Dedifferentiated amniotic fluid mesenchymal stem cell (primary cell): Measurements from ENCODE around the gene DVL2.
"Not testable (repeated sequence)": the region's sequence is repeated elsewhere in the genome, so short reads cannot be mapped to it uniquely, and the experiment has no call there.

Source experiments
- DNase-seq: peaks from one replicate; pipeline ENCODE4 v3.0.0-alpha.2; 2016; ENCODE audit errors: extremely low spot score

DVL2 gene

DNA sequence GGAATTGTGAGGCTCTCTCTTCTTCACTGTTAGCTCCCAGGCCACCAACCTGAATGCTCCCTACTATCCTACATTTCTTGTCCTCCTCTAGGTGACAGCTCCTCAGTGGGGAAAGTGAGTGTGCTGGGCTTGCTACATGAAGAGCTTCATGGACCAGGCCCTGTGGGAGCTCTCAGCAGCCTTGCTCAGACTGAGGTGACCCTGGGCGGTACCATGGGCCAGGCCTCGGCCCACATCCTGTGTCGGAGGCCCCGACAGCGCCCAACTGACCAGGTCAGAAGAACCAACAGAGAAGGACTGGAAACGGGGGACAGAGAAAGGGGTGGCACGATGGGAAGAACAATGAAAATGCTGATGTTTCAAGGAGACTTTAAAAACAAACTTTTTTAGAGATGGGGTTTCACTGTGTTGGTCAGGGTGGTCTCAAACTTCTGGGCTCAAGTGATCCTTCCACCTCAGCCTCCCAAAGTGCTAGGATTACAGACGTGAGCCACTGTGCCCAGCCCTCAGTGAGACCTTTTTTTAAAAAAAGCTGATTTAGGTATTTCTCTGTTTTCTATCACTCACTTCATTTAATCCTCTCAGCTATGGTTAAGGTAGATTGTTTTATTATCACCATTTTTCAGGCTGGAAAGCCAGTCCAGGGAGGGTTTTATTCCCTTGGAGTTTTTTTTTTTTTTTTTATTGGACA lies 22.6 kb upstream of the DVL2 start:
- no peak for DNase-seq

DNA sequence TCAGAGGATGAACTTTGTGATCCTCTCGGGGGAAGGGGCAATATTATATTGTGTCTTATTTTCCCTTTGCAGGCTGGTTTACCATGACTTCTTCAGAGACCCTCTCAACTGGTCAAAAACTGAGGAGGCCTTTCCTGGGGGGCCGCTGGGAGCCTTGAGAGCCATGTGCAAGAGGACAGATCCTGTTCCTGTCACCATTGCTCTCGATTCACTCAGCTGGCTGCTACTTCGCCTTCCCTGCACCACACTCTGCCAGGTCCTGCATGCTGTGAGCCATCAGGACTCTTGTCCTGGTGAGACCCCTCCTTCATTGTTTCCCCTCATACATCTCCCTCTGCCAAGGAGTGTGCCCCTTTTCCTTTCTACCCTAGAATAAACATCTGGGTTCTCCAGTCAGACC lies 20.2 kb upstream of the DVL2 start:
- no peak for DNase-seq

DNA sequence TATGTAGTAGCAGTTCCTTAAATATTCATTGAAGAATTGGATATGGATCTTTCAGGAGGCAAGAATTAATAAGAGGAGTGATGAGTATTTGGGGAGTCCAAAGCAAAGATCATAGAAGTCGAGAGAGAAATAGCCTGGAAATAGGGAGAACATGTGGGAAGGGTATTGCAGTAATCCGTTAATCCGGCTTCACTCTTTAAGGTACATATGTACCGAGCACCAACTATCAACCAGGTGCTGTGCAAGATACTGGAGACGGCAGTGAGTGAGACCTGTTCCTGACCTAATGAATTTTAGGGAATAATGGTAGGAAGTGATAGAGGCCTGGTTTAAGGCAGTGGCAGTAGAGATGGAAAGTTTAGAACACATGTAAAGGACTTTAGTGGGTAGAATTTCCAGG lies 18.8 kb upstream of the DVL2 start:
- no peak for DNase-seq

DNA sequence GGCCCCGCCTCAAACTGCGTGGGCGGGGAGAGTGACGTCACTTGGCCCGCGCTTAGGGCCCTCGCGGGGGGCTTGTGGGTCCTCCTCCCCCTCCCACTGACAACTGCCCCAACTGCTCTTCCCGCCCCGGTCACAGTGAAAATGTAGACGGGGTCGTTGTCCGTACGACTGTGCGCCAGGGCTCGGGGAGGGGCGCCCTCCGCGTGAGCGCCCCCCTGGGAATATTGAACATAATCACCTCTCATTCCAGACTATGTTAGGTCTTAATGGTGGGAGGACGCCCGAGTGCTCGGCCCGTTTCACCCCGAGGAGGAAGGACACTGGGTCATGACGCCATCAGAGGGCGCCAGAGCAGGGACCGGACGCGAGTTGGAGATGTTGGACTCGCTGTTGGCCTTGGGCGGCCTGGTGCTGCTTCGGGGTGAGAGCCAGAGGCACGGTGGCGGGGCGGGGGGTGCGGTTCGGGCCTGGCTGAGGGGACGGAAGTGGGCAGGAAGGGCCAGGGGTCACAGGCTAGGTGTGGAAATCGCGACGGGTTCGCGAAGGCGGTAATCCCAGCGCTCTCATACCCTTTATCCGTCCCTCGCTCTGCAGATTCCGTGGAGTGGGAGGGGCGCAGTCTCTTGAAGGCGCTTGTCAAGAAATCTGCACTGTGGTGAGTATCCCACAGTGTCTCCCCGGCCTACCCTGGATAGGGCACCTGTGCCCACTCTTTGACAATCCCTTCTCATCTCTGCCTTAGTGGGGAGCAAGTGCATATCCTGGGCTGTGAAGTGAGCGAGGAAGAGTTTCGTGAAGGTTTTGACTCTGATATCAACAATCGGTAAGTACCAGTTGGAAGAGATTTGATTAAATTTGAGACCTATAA lies 18.1 kb upstream of the DVL2 start, which contains the start of gene ELP5:
ELP5 (plus strand) TSS at position 40 of the 868 bp plus-strand sequence; CDS start at position 376, 336 bp downstream.
- peak; percentile 93 for DNase-seq

DNA sequence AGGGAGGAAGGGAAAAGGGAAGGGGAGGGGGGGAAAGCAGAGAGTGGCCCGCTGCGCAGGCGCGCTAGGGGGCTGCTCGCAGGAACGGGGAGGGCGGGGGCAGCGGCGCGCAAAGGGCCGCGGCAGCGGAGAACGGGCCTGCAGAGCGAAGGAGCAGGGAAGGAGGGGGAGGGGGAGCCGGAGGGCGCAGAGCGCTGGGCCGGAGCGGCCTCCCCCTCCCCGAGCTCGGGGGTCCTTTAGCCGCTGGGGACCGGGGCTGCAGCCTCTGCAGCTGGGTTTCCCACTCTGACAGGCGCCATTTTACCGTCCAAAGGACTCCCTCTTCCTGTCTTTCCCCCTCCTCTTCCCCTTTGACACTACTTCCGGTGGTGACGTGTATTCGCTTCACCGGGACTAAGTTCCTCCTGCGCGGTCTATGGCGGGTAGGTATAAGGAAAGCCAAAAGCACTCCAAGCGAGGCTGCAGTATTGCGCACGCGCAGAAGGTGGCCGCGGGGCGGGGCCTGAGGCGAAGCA lies 17.4 kb upstream of the DVL2 start, which contains the start of gene CTDNEP1:
CTDNEP1 (minus strand) TSS at position 74 of the 515 bp plus-strand sequence. CDS start 438 bp downstream, outside the sequence.
- DNase-seq: peak; percentile 100

DNA sequence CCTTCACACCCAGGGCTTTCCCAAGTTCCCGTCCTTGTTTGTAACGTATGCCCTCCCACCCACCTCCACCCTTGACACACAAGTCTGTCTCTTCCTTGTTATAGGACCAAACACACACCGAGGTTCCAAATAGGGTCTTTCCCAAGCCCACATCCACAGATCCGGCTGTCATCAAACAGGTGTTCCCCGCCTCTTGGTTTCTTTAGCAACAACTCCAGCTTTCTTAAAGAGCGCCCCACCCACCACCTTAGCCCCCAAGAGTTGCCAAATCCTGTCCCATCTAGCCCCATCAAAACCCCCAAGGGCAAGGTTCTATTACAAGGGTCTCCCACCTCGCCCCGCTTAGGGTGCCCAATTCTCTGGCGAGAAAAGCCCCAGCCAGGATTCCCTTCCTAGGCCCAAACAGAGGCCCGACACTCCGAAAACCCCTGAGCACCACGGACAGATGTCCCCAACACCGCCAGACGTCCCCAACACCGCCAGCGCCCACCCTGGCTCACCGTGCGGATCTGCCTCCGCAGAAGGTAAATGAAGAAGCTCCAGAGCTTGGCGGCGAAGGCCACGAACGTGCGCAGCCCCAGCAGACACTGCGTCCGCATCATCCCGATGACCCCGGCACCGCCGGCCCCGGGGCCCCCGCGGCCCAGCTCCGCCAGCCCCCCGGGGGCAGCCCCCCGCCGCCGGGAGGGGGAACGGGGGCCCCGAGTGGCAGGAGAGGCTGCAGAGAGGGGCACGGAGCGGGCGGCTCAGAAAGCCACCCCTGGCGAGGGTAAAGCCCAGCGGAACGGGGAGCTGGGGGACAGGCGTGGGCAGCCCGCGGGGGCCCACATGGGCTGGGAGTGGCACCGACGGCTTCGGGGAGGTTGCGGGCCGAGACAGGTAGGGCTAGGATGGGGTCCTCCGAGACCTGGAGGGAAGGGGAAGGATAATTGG lies 16.6 kb upstream of the DVL2 start:
- no peak for DNase-seq

DNA sequence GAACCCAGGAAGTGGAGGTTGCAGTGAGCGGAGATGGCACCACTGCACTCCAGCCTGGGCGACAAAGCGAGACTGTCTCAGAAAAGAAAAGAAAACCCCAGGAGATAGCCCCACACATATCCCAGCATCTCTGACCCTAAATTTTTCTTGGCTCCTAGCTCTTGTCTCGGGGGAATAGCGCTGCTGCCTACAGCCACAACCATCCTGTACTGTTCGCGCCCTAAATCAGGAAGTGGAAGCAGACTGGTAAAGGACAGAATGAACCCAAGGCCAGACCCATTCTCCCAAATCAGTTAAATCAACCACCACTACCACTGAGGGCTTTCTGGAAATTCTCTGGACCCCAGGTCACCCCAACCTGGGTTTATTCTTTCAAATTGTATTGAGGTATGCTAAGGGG lies 15.5 kb upstream of the DVL2 start:
- DNase-seq: no peak

DNA sequence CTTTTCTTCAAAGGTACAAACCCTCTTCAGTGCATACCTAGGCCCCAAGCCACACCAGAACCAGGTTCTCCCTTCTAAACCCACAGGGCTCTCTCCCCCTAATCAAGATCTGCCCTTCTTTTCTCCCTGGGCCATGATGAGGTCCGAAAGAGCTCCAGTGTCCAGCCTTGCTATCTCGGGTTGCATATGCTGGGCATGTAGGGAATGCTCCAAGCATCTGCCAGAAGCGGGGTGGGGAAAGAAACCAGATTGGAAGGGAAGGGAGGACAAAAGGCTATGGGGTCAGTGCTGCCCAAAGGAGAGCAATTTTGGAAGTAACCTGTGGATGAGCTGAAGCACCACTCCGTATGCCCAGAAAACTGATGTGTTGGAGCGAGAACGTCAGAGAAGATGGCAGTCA lies 14.9 kb upstream of the DVL2 start:
- no peak for DNase-seq

DNA sequence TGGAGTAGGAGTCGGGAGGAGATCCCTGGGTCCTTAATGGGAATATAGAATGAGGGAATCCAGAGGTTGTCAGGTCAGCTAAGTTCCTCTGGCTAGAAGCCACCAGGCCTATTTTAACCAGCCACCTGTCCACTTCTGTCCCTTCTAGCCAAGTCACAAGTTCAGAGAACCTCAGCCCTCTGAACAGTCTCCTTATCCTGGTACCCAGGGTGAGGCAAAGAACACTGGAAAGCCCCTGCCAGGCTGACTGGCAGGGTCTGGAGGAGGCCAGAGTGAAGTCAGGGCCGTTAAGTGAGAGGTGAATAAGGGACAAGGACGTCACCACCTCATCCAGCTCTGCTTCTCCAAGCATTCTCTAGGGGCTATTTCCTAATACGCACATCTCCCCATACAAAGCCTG lies 14.5 kb upstream of the DVL2 start:
- no peak for DNase-seq

DNA sequence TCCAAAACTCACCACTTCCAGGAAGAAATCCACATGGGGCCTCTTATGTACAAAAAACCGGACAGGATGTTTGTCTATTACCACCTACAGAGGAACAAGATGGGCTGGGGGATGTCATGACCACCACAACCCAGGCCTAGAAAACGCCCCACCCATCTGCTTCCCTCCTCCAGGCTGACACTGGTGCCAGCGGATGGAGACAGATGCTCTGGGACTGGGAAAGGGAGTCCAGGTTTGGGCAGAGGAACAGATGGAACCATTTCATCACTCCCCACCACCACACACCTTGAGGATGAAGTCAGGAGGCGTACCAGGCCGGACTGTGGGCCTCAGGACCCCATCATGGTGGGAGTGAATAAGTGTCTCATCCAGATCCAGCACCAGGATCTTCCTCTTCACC lies 12.5 kb upstream of the DVL2 start:
- no peak for DNase-seq

DNA sequence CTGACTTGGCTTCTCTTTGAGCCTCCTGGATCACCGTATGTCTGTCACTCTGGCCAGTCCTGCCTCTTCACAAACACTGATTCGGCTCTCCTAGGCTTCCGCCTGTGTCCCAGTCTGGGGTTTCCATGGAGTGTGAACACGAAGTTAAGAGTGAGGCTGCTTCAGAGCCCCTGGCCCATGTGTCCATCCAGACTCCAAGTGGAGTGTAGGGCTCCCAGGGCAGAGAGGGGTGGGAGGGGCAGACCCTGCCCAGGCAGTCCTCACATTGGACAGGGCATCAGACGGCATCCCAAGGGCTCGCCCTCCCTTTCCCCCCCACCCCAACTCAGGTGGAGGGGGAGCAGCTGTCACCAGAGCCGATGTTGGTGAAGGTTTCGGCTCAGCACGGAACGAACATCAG lies 9.5 kb upstream of the DVL2 start:
- DNase-seq: not testable (repeated sequence)

DNA sequence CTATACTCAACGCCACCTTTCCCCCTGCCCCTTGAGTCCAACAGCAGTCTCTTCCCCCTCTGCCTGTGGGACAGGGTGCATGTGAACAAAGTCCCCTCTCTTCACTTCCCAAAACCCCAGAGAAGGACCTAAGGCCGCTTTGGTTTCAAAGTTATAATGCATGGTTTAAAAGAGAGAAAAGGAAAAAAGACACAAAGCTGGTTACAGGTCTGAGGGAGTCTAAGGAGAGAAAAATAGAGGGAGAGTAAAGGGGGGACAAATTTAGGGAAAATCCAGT lies 9.1 kb upstream of the DVL2 start:
- no peak for DNase-seq

DNA sequence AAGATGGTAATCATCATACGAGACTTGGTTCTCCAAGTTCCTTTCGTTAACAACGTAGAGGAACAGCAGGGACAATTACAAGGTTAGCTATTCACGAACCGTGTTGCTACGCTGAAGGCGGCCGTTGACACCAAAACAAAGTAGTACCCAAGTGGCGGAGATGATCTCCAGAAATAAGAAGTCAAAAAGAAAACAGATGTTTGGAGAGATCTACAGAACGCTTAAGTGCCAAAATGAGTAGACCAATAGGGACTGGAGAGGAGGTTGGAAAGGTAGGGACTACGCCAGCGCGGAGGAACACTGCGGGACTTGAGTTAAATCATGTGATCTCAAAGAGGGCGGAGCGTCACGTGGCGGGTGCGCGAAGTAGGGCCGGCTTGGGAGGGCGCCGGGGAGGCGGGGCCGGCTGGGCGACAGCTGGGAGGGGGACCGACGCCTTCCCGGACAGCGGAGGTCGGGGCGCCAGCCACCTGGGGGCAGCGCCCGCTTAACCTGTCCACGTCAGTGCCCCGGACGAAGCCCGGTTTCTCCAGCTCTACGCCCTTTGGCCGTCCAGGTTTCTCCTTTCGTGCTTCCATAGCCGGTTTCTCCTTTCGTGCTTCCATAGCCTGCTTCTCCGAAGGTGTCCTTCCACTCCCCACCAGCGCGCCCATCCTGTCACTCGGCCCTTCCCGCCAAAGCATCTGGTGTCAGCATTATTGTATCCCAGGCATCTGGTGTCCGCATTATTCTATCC lies 8.6 kb upstream of the DVL2 start:
- peak; percentile 96 for DNase-seq

DNA sequence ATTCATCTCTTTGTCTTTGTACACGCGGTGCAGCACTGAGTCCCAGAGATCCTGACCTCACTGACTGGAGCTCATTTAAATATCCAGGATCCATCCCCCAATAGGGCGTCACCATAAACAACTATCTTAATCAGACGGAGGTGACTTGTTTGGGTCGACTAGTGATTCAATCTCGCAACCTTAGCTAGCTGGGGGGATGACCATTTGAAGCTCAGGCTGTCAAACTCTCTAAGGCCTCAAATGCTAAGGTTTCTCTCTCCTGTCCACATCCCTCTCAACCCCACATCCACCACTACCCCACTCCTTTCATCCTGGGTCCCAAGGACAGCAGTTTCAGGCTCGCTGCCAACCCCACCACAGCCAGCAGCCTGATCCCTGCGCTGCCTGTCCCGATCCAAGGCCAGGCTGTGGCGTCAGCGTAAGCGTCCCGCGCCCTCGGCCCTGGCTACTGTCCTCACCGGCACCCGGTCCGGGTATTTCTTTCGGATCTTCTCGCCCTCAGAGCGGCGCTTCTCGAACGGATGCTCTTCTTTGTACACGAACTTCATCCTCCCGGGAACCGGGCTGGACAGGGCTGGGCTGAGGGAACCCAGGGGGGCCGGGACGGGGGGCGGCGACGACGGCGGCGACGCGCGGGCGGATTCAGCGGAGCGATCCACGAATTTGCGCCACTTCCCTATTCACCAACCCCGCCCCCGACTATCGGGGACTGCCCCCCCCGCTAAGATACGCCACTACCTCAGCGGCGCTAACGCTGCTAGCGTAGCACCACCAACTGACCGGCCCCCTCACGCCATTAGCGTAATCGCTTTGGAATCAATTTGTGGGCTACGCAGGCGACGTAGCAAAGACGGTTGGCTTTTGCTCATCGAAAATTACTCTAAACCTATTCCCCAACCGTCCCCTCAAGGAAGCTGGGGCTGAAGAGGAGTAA lies 7.7 kb upstream of the DVL2 start, which contains the start of gene GABARAP:
GABARAP (minus strand) TSS at position 667 of the 934 bp plus-strand sequence; CDS start at position 548, 119 bp downstream.
- peak; percentile 86 for DNase-seq

DNA sequence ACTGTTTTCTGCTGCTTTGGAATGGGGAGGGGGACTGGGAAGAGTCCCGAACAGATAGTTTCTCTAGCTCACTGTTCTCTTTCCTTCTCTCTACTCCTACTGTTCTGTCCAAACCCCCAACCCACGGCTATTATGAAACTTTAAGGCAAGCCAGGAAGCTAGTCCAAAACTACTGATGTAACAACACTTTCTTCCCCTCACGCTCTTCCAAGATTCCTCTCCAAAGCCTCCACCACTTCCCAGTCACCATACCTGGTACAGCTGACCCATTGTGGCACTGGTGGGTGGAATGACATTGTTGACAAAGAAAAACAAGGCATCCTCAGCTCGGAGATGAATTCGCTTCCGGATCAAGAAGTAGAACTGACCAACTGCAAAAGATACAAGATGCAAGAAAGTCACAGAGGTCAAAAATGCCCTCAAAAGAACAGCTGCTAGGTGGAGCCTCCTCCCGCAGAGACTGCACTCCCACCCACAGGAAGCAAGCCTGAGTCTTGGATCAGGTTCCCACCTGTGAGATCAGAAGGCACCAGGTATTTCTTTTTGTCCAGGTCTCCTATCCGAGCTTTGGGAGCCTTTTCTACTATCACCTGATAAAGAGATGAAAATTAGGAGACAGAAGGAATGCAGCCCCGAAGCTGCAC lies 6.9 kb upstream of the DVL2 start:
- no peak for DNase-seq

DNA sequence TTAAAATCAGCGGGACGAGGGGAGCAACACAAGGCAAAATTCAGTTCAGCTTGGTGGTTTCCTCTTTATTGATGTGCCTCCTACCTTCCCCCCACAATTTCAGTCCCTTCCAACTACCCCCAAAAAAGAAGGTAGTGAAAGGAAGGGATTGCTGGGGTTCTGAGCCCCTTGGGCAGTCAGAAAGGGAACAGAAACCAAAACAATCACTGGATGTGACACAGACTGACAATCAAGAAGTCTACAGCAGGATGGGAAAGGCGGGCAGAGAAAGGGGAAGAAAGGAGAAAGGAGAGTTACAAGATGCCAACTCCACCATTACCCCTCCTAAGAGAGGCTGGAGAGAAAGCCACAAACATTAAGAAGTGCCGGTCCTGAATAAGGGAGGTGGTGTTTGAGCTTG lies 6.1 kb upstream of the DVL2 start:
- DNase-seq: no peak

DNA sequence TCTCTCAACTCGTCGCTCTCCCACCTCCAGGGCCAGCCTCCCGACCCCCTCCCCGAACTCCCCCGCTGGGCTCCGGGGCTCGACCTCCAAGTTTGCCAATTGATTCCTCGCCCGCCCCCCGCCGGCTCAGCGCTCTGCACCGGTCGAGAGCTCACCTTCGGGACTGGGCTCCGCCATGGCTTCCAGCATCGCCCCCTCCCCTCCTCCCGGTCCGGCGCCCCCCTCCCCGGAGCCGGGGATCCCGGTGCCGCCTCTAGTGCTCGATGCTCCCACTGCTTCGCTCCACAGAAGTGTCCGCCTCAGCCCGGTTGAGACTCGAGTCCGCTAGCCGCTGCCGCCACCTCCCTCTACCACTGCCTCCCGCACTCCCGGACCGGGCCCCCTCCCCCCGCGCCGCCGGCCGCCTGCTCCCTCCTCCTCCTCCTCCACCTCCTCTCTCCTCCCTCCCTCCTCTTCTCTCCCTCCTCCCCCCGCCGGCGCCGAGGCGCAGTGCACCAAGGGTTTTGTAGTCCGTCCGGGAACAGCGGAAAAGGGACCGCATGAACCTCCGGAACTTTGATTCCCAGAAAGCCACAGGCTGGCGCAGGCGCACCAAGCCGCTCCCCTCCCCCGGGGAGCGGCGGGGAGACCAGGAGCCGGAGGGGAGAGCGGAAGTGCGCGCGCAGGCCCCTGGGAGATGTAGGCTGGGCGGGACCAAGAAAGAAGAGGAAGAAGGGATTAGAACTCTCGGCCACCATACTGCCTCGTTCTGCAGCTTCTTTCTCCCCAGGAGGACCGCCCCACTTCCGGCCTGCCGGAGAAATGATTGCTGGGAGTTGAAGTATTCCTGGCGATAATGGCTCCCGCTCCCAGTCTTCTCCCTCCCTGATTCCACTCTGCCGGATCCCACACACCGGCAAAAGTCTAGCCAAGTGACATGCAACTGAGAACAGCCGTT lies 5.0 kb upstream of the DVL2 start, which contains the start of gene PHF23:
PHF23 (minus strand) TSS at position 367 of the 937 bp plus-strand sequence; CDS start at position 189, 178 bp downstream.
- peak; percentile 99 for DNase-seq

DNA sequence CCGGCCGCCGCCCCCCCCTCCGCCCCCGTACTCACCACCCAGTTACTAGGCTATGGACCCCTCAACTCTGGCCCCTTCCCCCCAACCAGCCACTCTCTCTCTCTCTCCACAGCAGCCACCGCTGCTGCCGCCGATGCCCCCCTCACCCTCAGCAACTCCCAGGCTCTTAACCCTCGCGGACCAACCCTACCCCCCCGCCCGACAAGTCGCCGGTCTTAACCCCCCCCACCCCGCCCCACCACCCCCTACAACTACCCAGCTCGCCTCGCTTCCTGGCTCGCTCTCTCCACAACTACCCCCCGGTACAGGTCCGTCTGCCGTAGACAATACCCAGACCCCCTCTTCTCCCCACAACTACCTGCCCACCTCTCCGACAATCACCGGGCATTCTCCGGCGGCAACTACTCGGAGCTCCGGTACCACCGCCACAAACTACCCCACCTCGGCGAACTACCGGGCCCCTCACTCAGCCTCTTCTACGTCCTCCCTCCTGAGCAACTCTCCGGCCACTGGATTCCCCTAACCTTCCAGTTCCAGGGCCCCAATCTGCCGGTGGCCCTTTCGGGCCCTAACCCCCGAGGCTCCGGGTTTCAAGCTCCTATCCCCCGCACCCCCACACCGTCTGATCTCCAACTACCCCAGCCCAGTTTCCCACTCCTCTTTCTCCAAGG lies 4.2 kb upstream of the DVL2 start:
- no peak for DNase-seq
